ENCODE measurements around the gene RPS27A.

- TF ChIP-seq TAF1 (IDR thresholded peaks at IDR 0.05; ENCODE audit: borderline replicate concordance, low read depth, low read length) (no peak), POLR2A (IDR thresholded peaks at IDR 0.05; ENCODE audit: low read depth, low read length) (no peak), POLR2AphosphoS5 (IDR thresholded peaks at IDR 0.05; ENCODE audit: low read depth, low read length) (no peak)
Measured at GRCh38 chr2:55239656-55240222, 7.3 kb downstream of the RPS27A start.

Data from GM12892 (cell line).